ENCODE results near the gene IGLL5. TPM values are rescaled to one million over a fixed set of nuclear protein-coding genes. Genes with fewer than 3 reads are reported as not detected.

IGLL5 gene
- total RNA-seq, 1 experiment from 2014 or later: 1.0 TPM

GRCh38 chr22:22909605-22910271, 22.1 kb downstream of the IGLL5 start:
- Histone ChIP-seq H3K27ac (no peak overlapping the region), H3K4me1 (peaks cover 13% of the 10 kb centered on the region), H3K4me3 (no peak overlapping the region), H3K9me3 (replicated peaks) (no peaks in the 10 kb centered on the region), H3K36me3 (no peaks in the 10 kb centered on the region), H3K27me3 (no peaks in the 10 kb centered on the region)
- no peak for DNase-seq

GRCh38 chr22:22910272-22911240, 22.9 kb downstream of the IGLL5 start:
- H3K4me1 ChIP-seq: peaks cover 13% of the 10 kb centered on the region
- no peak overlapping the region for H3K27ac ChIP-seq
- H3K36me3 ChIP-seq: no peaks in the 10 kb centered on the region
- no peaks in the 10 kb centered on the region for H3K27me3 ChIP-seq
- DNase-seq: no peak
- H3K9me3 ChIP-seq (replicated peaks): no peaks in the 10 kb centered on the region
- no peak overlapping the region for H3K4me3 ChIP-seq

GRCh38 chr22:22911327-22912134, 23.9 kb downstream of the IGLL5 start:
- no peaks in the 10 kb centered on the region for H3K9me3 ChIP-seq (replicated peaks)

GRCh38 chr22:22912135-22912987, 24.7 kb downstream of the IGLL5 start:
- no peaks in the 10 kb centered on the region for H3K36me3 ChIP-seq
- DNase-seq: no peak
- no peaks in the 10 kb centered on the region for H3K27me3 ChIP-seq
- H3K27ac ChIP-seq: no peak overlapping the region
- H3K4me3 ChIP-seq: no peak overlapping the region
- H3K4me1 ChIP-seq: peaks cover 14% of the 10 kb centered on the region
- no peaks in the 10 kb centered on the region for H3K9me3 ChIP-seq (replicated peaks)

More at GRCh38 chr22:22911327-22912134, 23.9 kb downstream of the IGLL5 start:
- Histone ChIP-seq H3K4me3 (no peak overlapping the region), H3K27ac (no peak overlapping the region), H3K36me3 (no peaks in the 10 kb centered on the region), H3K27me3 (no peaks in the 10 kb centered on the region), H3K4me1 (peaks cover 13% of the 10 kb centered on the region)
- no peak for DNase-seq

GRCh38 chr22:22912988-22913253, 25.3 kb downstream of the IGLL5 start:
- Histone ChIP-seq H3K4me1 (peaks cover 19% of the 10 kb centered on the region), H3K4me3 (no peak overlapping the region), H3K36me3 (no peaks in the 10 kb centered on the region), H3K9me3 (replicated peaks) (no peaks in the 10 kb centered on the region), H3K27ac (no peak overlapping the region), H3K27me3 (no peaks in the 10 kb centered on the region)
- no peak for DNase-seq

GRCh38 chr22:22913989-22914388, 26.4 kb downstream of the IGLL5 start:
- Histone ChIP-seq H3K27me3 (no peaks in the 10 kb centered on the region), H3K36me3 (no peaks in the 10 kb centered on the region), H3K4me1 (peaks cover 29% of the 10 kb centered on the region), H3K27ac (peak overlapping the region; percentile 27), H3K9me3 (replicated peaks) (no peaks in the 10 kb centered on the region), H3K4me3 (no peak overlapping the region)
- DNase-seq: peak; percentile 65 to 77

- Histone ChIP-seq H3K36me3 (no peaks in the 10 kb centered on the region), H3K9me3 (replicated peaks) (no peaks in the 10 kb centered on the region), H3K27me3 (no peaks in the 10 kb centered on the region), H3K4me1 (peaks cover 29% of the 10 kb centered on the region), H3K27ac (no peak overlapping the region; the same call in 1 of the 2 replicates), H3K4me3 (no peak overlapping the region)
- no peak for DNase-seq
Observed at GRCh38 chr22:22914726-22915669, 27.4 kb downstream of the IGLL5 start.

- no peak overlapping the region for H3K4me3 ChIP-seq
- no peaks in the 10 kb centered on the region for H3K27me3 ChIP-seq
- no peak overlapping the region for H3K27ac ChIP-seq
- peaks cover 29% of the 10 kb centered on the region for H3K4me1 ChIP-seq
- no peak for DNase-seq
- H3K9me3 ChIP-seq (replicated peaks): no peaks in the 10 kb centered on the region
- H3K36me3 ChIP-seq: no peaks in the 10 kb centered on the region
Observed at GRCh38 chr22:22915670-22916035, 28.0 kb downstream of the IGLL5 start.

GRCh38 chr22:22916215-22916951, 28.8 kb downstream of the IGLL5 start:
- no peak overlapping the region for H3K27ac ChIP-seq
- no peaks in the 10 kb centered on the region for H3K36me3 ChIP-seq
- H3K27me3 ChIP-seq: no peaks in the 10 kb centered on the region
- H3K9me3 ChIP-seq (replicated peaks): no peaks in the 10 kb centered on the region
- no peak for DNase-seq
- peaks cover 29% of the 10 kb centered on the region for H3K4me1 ChIP-seq
- H3K4me3 ChIP-seq: no peak overlapping the region

- peaks cover 29% of the 10 kb centered on the region for H3K4me1 ChIP-seq
- no peak for DNase-seq
- no peaks in the 10 kb centered on the region for H3K9me3 ChIP-seq (replicated peaks)
- no peaks in the 10 kb centered on the region for H3K36me3 ChIP-seq
- H3K27ac ChIP-seq: no peak overlapping the region
- no peaks in the 10 kb centered on the region for H3K27me3 ChIP-seq
- H3K4me3 ChIP-seq: no peak overlapping the region
Observed at GRCh38 chr22:22916952-22917290, 29.3 kb downstream of the IGLL5 start.

- Histone ChIP-seq H3K27me3 (no peaks in the 10 kb centered on the region), H3K36me3 (no peaks in the 10 kb centered on the region), H3K9me3 (replicated peaks) (no peaks in the 10 kb centered on the region), H3K4me3 (no peak overlapping the region), H3K27ac (no peak overlapping the region), H3K4me1 (peaks cover 29% of the 10 kb centered on the region)
- DNase-seq: no peak
Observed at GRCh38 chr22:22917377-22917776, 29.8 kb downstream of the IGLL5 start.

GRCh38 chr22:22918297-22918965, 30.8 kb downstream of the IGLL5 start:
- Histone ChIP-seq H3K4me1 (peaks cover 29% of the 10 kb centered on the region), H3K27me3 (no peaks in the 10 kb centered on the region), H3K9me3 (replicated peaks) (no peaks in the 10 kb centered on the region), H3K36me3 (no peaks in the 10 kb centered on the region), H3K4me3 (no peak overlapping the region), H3K27ac (peak overlapping the region; percentile 24; the same call in 1 of the 2 replicates)
- peak; percentile 81 to 88 for DNase-seq

Data from SJCRH30 (cell line).